Measurements from ENCODE around the gene ASCL1.
A peak's percentile ranks its signal among the peaks of the same experiment; 100 is the strongest.

Gene ASCL1

DNA sequence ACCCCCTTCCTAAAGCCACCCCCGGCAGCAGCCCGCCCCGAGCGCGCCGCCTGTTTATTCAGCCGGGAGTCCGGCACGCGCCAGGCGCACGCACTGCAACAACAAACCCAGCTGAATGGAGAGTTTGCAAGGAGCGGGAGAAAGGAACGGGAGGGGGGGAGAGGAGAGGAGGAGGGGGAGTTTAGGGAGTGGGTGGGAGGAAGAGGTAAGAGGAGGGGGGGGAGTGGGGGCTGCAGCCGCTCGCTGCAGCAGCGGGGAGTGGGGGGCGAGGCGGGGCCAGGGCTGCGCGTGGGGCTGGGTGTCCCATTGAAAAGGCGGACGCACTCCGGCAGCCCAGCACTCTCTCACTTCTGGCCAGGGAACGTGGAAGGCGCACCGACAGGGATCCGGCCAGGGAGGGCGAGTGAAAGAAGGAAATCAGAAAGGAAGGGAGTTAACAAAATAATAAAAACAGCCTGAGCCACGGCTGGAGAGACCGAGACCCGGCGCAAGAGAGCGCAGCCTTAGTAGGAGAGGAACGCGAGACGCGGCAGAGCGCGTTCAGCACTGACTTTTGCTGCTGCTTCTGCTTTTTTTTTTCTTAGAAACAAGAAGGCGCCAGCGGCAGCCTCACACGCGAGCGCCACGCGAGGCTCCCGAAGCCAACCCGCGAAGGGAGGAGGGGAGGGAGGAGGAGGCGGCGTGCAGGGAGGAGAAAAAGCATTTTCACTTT, at the start of gene ASCL1:
Gene ASCL1, plus strand, starts transcription at position 336 of the 712 bp plus-strand sequence. CDS start 571 bp downstream, outside the sequence.
- Mint-ChIP-seq H3K4me1 (peaks cover 20 to 27% of the 10 kb centered on the region in 2 donors), H3K4me3 (peak within 1 kb of the TSS; percentile 83 to 88), H3K27ac (peak within 1 kb of the TSS; percentile 70), H3K36me3 (no peaks in the 10 kb centered on the region), H3K27me3 (peaks cover 70 to 94% of the 10 kb centered on the region in 2 donors), H3K9me3 (peaks cover 0 to 4% of the 10 kb centered on the region in 2 donors)
- peak; percentile 72 to 83 for ATAC-seq (replicated peaks)
- DNase-seq = peak; percentile 47

DNA sequence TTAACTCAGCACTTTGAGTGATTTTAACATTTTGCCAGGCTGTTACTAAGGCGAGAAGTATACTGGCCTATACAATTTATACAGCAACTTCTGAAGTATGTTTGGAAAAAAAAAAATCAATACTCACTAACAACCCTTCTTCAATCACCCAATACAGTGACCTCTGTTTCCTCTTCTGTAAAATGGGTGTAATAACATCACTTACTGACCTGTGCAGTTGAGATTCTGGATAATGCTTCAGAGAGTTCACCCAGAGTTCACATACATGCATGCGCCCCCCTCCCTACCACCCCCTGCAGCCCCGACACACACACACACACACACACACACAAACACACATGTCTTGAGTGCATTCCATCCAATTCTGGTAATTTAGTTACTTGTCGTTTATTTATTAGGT, 49.6 kb upstream of the ASCL1 start:
- no peak overlapping the region for H3K27ac Mint-ChIP-seq
- ATAC-seq (replicated peaks) = no peak
- H3K36me3 Mint-ChIP-seq = no peaks in the 10 kb centered on the region
- H3K4me3 Mint-ChIP-seq = no peak overlapping the region
- no peak for DNase-seq
- no peaks in the 10 kb centered on the region for H3K9me3 Mint-ChIP-seq
- H3K4me1 Mint-ChIP-seq = no peaks in the 10 kb centered on the region
- H3K27me3 Mint-ChIP-seq = peaks cover 7 to 11% of the 10 kb centered on the region in 2 donors

- no peaks in the 10 kb centered on the region for H3K4me1 Mint-ChIP-seq
- H3K27ac Mint-ChIP-seq = no peak overlapping the region
- no peaks in the 10 kb centered on the region for H3K9me3 Mint-ChIP-seq
- no peak for DNase-seq
- H3K4me3 Mint-ChIP-seq = no peak overlapping the region
- H3K36me3 Mint-ChIP-seq = no peaks in the 10 kb centered on the region
- no peak for ATAC-seq (replicated peaks)
- peaks cover 11 to 19% of the 10 kb centered on the region in 2 donors for H3K27me3 Mint-ChIP-seq
Measured at GRCh38 chr12:102910137-102910536, 47.3 kb upstream of the ASCL1 start.

DNA sequence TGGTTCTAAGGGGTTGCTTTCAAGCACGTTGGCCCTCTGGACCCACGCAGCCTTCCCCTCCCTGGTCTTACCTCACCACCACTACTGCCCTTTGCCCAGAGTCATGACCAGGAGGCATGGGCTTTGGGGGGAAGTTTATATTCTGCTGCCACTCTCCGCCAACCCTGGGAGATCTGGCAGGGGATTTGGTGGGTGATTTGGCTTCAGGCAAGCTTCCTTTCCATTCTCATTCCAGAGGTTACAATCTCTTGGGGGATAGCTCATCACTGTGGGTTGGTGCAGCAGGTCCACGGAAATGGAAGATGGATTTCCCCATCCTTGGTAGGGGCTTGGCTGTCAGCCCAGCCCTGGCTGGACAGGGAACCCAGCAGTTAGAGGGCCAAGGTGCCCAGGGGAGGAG, 46.7 kb upstream of the ASCL1 start:
- Mint-ChIP-seq H3K4me3 (no peak overlapping the region), H3K27ac (no peak overlapping the region), H3K4me1 (no peaks in the 10 kb centered on the region), H3K9me3 (no peaks in the 10 kb centered on the region), H3K36me3 (no peaks in the 10 kb centered on the region), H3K27me3 (peaks cover 11 to 21% of the 10 kb centered on the region in 2 donors)
- ATAC-seq (replicated peaks) (no peak), DNase-seq (no peak)

- H3K4me1 Mint-ChIP-seq = no peaks in the 10 kb centered on the region
- H3K36me3 Mint-ChIP-seq = no peaks in the 10 kb centered on the region
- no peak overlapping the region for H3K27ac Mint-ChIP-seq
- H3K9me3 Mint-ChIP-seq = no peaks in the 10 kb centered on the region
- peaks cover 14 to 26% of the 10 kb centered on the region in 2 donors for H3K27me3 Mint-ChIP-seq
- ATAC-seq (replicated peaks) (no peak), DNase-seq (no peak)
- H3K4me3 Mint-ChIP-seq = no peak overlapping the region
Measured at GRCh38 chr12:102911320-102911719, 46.2 kb upstream of the ASCL1 start.

DNA sequence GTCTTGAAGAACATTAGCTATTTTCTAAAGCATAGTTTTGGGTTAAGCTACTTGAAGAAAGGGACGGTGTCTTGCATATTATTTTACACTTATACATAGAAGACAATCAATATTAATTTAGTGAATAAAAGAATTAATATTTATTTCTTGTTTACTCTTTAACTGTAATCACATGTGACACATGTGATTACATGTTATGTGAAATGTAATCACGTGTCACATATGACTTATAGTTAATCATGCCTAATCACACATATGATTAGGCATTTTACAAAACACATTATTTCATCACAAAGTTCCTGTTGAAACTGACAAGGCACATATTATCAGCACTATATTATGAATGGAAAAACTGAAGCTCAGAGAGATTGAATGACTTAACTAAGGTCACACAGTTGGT, 45.2 kb upstream of the ASCL1 start:
- H3K36me3 Mint-ChIP-seq = no peaks in the 10 kb centered on the region
- H3K9me3 Mint-ChIP-seq = no peaks in the 10 kb centered on the region
- ATAC-seq (replicated peaks) (no peak), DNase-seq (no peak)
- H3K27me3 Mint-ChIP-seq = peaks cover 15 to 36% of the 10 kb centered on the region in 2 donors
- peaks cover 2 to 6% of the 10 kb centered on the region in 2 donors for H3K4me1 Mint-ChIP-seq
- H3K4me3 Mint-ChIP-seq = no peak overlapping the region
- H3K27ac Mint-ChIP-seq = no peak overlapping the region

- Mint-ChIP-seq H3K4me3 (no peak overlapping the region), H3K4me1 (peaks cover 5 to 12% of the 10 kb centered on the region in 2 donors), H3K36me3 (no peaks in the 10 kb centered on the region), H3K27me3 (peaks cover 24 to 44% of the 10 kb centered on the region in 2 donors), H3K9me3 (no peaks in the 10 kb centered on the region), H3K27ac (no peak overlapping the region)
- no peak for ATAC-seq (replicated peaks)
- no peak for DNase-seq
Measured at GRCh38 chr12:102913453-102914226, 43.8 kb upstream of the ASCL1 start.

GRCh38 chr12:102916252-102917025, 41.0 kb upstream of the ASCL1 start:
- Mint-ChIP-seq H3K4me1 (peaks cover 5 to 12% of the 10 kb centered on the region in 2 donors), H3K27ac (no peak overlapping the region), H3K36me3 (no peaks in the 10 kb centered on the region), H3K9me3 (no peaks in the 10 kb centered on the region), H3K27me3 (peaks cover 27 to 50% of the 10 kb centered on the region in 2 donors), H3K4me3 (peak overlapping the region; percentile 57 to 63)
- DNase-seq = no peak
- no peak for ATAC-seq (replicated peaks)

GRCh38 chr12:102917026-102917787, 40.3 kb upstream of the ASCL1 start, which contains the start of gene PAH:
TSS of gene PAH (minus strand) at chr12:102917244. CDS start at chr12:102917130, 114 bp downstream.
- ATAC-seq (replicated peaks) = peak; percentile 72 to 74
- DNase-seq = peak; percentile 7
- Mint-ChIP-seq H3K4me3 (peak within 1 kb of the TSS; percentile 63 to 67), H3K27me3 (peaks cover 30 to 46% of the 10 kb centered on the region in 2 donors), H3K9me3 (no peaks in the 10 kb centered on the region), H3K4me1 (peaks cover 5 to 12% of the 10 kb centered on the region in 2 donors), H3K27ac (peak within 1 kb of the TSS; percentile 66), H3K36me3 (no peaks in the 10 kb centered on the region)

DNA sequence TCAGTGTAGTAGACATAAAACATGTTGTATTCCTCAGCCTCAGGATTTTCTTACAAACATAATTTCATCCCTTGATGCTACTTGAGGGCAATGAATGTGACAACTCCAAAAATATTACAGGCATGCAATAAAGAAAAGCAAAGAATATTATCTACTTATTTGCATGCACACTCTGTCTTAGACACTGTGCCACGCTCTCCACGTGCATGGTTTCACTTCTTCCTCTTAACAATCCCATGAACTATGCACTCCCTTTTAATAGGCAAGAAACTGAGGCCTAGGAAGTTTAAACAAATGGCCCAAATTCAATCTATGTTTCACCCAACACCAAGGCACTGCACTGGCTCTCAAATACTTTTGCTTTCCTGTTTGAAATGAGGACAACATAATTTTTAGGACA, 38.6 kb upstream of the ASCL1 start:
- Mint-ChIP-seq H3K4me3 (no peak overlapping the region), H3K36me3 (no peaks in the 10 kb centered on the region), H3K9me3 (no peaks in the 10 kb centered on the region), H3K4me1 (peaks cover 5 to 12% of the 10 kb centered on the region in 2 donors), H3K27me3 (peaks cover 36 to 48% of the 10 kb centered on the region in 2 donors), H3K27ac (no peak overlapping the region)
- ATAC-seq (replicated peaks) = no peak
- DNase-seq = no peak

GRCh38 chr12:102920271-102920670, 37.2 kb upstream of the ASCL1 start:
- Mint-ChIP-seq H3K9me3 (no peaks in the 10 kb centered on the region), H3K27ac (no peak overlapping the region), H3K36me3 (no peaks in the 10 kb centered on the region), H3K27me3 (peaks cover 33 to 54% of the 10 kb centered on the region in 2 donors), H3K4me3 (no peak overlapping the region), H3K4me1 (peaks cover 5 to 12% of the 10 kb centered on the region in 2 donors)
- ATAC-seq (replicated peaks) (no peak), DNase-seq (no peak)

- H3K4me1 Mint-ChIP-seq = peaks cover 5 to 12% of the 10 kb centered on the region in 2 donors
- H3K27me3 Mint-ChIP-seq = peaks cover 35 to 55% of the 10 kb centered on the region in 2 donors
- H3K9me3 Mint-ChIP-seq = no peaks in the 10 kb centered on the region
- DNase-seq (no peak), ATAC-seq (replicated peaks) (no peak)
- H3K36me3 Mint-ChIP-seq = no peaks in the 10 kb centered on the region
- no peak overlapping the region for H3K27ac Mint-ChIP-seq
- no peak overlapping the region for H3K4me3 Mint-ChIP-seq
Measured at GRCh38 chr12:102921240-102921639, 36.2 kb upstream of the ASCL1 start.

GRCh38 chr12:102927220-102927619, 30.3 kb upstream of the ASCL1 start:
- DNase-seq (no peak), ATAC-seq (replicated peaks) (no peak)
- Mint-ChIP-seq H3K4me1 (no peaks in the 10 kb centered on the region), H3K9me3 (peaks cover 0 to 3% of the 10 kb centered on the region in 2 donors), H3K27ac (no peak overlapping the region), H3K36me3 (no peaks in the 10 kb centered on the region), H3K4me3 (no peak overlapping the region), H3K27me3 (peaks cover 27 to 46% of the 10 kb centered on the region in 2 donors)

Measured in stimulated activated naive B cell treated with anti-CD40 and anti-IgM and Interleukin-4, amounts not matched to agents 10 μg/mL and 1 μg/mL and 100 μg/mL, for 72 hours (primary cell).